H1 (cell line): ENCODE data around the gene GBX1. TPM values are rescaled to one million over a fixed set of nuclear protein-coding genes. Genes with fewer than 3 reads are reported as not detected.

Experiments used
- CREB1 ChIP-seq: IDR thresholded peaks from 2 replicates; pipeline ENCODE4 v1.6.1; 2012; ENCODE audit warnings: inconsistent platforms
- EZH2 ChIP-seq: fragments of 200-600 bp; sonication (generic); IDR thresholded peaks from 2 replicates; pipeline ENCODE4 v1.7.1; 2012; ENCODE audit warnings: low read depth, mild to moderate bottlenecking, moderate library complexity, low read length, inconsistent platforms; ENCODE audit not compliant: severe bottlenecking
- KDM1A ChIP-seq: fragments of 200-600, 300-600 bp; sonication (generic); IDR thresholded peaks from 2 replicates; pipeline ENCODE4 v1.7.1; 2016; ENCODE audit warnings: mild to moderate bottlenecking, low read length, borderline replicate concordance
- KDM5A ChIP-seq: fragments of 200-600 bp; IDR thresholded peaks from 2 replicates; pipeline ENCODE4 v1.7.1; 2012; ENCODE audit warnings: mild to moderate bottlenecking, low read length, inconsistent platforms, mixed read lengths
- SRF ChIP-seq: IDR thresholded peaks from 2 replicates; pipeline ENCODE4 v1.6.1; 2011; ENCODE audit warnings: mild to moderate bottlenecking, low read depth, low read length, moderate library complexity
- SUZ12 ChIP-seq: fragments of 200-600 bp; sonication (generic); IDR thresholded peaks from 2 replicates; pipeline ENCODE4 v1.6.1; 2012; ENCODE audit warnings: mild to moderate bottlenecking, inconsistent platforms, low read length, moderate library complexity, mixed read lengths
- TEAD4 ChIP-seq: IDR thresholded peaks from 2 replicates; pipeline ENCODE4 v1.6.1; 2012; ENCODE audit warnings: low read depth, low read length, inconsistent platforms, mixed read lengths
- ZNF274 ChIP-seq: IDR thresholded peaks from 2 replicates; pipeline ENCODE4 v1.7.0; 2012; ENCODE audit warnings: low read length, borderline replicate concordance; ENCODE audit errors: extremely low read depth
- polyA plus RNA-seq, 7 experiments: library from polyadenylated mRNA; depleted of rRNA in 3 of 7; stranded (reverse) in 5 of 7; unstranded in 2 of 7; fragments of >200 nt in 5 of 7; fragments of 200-250 nt in 2 of 7; gene quantifications; 1 replicate in 5 of 7; 2 replicates in 1 of 7; 4 replicates in 1 of 7; pipeline versions ENCODE4 v1.2.1 to v1.2.3, GENCODE V29; 2011 to 2013; ENCODE audit warnings: missing spikeins in 2 of 7, mixed read lengths in 2 of 7
- total RNA-seq: library from RNA; stranded (reverse); fragmentation: NEBNext Ultra II Directional; extraction: Animal tissue kit (Norgen Biotek cat#: 25700); gene quantifications from 2 replicates; pipeline ENCODE4 v1.2.1, GENCODE V29; 2021
- TF ChIP-seq, protein P1 (sequence below): fragments of 300-600 bp; sonication (generic); IDR thresholded peaks from 2 replicates; pipeline ENCODE4 v1.7.1; 2012; ENCODE audit warnings: low read length, moderate library complexity, mild to moderate bottlenecking, inconsistent platforms; ENCODE audit not compliant: insufficient replicate concordance
- TF ChIP-seq, protein P2 (sequence below): IDR thresholded peaks from 2 replicates; pipeline ENCODE4 v1.6.1; 2011; ENCODE audit warnings: low read length, improper control_type of control experiment

The GBX1 gene
- total and polyA plus RNA-seq, 2 of the 8 experiments (the other 6 are each of a cell fraction or from before 2014, with no cell fraction given), result not detected

DNA sequence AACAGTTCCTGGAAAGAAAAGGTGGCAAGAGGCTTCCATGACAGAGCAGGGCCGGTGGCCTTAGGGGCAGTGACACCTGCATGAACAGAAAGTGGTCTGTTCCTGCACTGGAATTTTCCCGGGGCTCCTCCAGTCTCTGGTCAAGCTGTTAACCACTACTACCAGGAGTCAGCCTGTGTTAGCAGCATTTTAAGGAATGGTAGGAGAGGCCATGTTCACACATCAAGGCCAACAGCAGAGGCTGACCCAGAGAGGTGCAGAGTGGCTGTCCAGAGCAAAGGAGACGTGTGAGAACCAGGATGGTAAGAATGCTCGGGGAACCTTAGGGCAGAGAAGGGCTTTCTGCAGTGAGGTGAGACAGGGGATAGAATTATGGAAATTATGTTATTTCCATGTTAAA, 34.3 kb upstream of the GBX1 start (continued):
- TF ChIP-seq, protein P1, sequence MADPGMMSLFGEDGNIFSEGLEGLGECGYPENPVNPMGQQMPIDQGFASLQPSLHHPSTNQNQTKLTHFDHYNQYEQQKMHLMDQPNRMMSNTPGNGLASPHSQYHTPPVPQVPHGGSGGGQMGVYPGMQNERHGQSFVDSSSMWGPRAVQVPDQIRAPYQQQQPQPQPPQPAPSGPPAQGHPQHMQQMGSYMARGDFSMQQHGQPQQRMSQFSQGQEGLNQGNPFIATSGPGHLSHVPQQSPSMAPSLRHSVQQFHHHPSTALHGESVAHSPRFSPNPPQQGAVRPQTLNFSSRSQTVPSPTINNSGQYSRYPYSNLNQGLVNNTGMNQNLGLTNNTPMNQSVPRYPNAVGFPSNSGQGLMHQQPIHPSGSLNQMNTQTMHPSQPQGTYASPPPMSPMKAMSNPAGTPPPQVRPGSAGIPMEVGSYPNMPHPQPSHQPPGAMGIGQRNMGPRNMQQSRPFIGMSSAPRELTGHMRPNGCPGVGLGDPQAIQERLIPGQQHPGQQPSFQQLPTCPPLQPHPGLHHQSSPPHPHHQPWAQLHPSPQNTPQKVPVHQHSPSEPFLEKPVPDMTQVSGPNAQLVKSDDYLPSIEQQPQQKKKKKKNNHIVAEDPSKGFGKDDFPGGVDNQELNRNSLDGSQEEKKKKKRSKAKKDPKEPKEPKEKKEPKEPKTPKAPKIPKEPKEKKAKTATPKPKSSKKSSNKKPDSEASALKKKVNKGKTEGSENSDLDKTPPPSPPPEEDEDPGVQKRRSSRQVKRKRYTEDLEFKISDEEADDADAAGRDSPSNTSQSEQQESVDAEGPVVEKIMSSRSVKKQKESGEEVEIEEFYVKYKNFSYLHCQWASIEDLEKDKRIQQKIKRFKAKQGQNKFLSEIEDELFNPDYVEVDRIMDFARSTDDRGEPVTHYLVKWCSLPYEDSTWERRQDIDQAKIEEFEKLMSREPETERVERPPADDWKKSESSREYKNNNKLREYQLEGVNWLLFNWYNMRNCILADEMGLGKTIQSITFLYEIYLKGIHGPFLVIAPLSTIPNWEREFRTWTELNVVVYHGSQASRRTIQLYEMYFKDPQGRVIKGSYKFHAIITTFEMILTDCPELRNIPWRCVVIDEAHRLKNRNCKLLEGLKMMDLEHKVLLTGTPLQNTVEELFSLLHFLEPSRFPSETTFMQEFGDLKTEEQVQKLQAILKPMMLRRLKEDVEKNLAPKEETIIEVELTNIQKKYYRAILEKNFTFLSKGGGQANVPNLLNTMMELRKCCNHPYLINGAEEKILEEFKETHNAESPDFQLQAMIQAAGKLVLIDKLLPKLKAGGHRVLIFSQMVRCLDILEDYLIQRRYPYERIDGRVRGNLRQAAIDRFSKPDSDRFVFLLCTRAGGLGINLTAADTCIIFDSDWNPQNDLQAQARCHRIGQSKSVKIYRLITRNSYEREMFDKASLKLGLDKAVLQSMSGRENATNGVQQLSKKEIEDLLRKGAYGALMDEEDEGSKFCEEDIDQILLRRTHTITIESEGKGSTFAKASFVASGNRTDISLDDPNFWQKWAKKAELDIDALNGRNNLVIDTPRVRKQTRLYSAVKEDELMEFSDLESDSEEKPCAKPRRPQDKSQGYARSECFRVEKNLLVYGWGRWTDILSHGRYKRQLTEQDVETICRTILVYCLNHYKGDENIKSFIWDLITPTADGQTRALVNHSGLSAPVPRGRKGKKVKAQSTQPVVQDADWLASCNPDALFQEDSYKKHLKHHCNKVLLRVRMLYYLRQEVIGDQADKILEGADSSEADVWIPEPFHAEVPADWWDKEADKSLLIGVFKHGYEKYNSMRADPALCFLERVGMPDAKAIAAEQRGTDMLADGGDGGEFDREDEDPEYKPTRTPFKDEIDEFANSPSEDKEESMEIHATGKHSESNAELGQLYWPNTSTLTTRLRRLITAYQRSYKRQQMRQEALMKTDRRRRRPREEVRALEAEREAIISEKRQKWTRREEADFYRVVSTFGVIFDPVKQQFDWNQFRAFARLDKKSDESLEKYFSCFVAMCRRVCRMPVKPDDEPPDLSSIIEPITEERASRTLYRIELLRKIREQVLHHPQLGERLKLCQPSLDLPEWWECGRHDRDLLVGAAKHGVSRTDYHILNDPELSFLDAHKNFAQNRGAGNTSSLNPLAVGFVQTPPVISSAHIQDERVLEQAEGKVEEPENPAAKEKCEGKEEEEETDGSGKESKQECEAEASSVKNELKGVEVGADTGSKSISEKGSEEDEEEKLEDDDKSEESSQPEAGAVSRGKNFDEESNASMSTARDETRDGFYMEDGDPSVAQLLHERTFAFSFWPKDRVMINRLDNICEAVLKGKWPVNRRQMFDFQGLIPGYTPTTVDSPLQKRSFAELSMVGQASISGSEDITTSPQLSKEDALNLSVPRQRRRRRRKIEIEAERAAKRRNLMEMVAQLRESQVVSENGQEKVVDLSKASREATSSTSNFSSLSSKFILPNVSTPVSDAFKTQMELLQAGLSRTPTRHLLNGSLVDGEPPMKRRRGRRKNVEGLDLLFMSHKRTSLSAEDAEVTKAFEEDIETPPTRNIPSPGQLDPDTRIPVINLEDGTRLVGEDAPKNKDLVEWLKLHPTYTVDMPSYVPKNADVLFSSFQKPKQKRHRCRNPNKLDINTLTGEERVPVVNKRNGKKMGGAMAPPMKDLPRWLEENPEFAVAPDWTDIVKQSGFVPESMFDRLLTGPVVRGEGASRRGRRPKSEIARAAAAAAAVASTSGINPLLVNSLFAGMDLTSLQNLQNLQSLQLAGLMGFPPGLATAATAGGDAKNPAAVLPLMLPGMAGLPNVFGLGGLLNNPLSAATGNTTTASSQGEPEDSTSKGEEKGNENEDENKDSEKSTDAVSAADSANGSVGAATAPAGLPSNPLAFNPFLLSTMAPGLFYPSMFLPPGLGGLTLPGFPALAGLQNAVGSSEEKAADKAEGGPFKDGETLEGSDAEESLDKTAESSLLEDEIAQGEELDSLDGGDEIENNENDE, result no peak
- no peak for TF ChIP-seq ZNF274
- no peak for TF ChIP-seq KDM1A
- no peak for TF ChIP-seq EZH2
- TF ChIP-seq, protein P2, sequence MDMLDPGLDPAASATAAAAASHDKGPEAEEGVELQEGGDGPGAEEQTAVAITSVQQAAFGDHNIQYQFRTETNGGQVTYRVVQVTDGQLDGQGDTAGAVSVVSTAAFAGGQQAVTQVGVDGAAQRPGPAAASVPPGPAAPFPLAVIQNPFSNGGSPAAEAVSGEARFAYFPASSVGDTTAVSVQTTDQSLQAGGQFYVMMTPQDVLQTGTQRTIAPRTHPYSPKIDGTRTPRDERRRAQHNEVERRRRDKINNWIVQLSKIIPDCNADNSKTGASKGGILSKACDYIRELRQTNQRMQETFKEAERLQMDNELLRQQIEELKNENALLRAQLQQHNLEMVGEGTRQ, result no peak
- TF ChIP-seq SRF, result no peak
- TF ChIP-seq KDM5A, result no peak
- no peak for TF ChIP-seq CREB1
- TF ChIP-seq TEAD4, result no peak
- no peak for TF ChIP-seq SUZ12
